SK-N-SH (cell line): Measurements from ENCODE around the gene CALCOCO1. TPM values are rescaled to one million over a fixed set of nuclear protein-coding genes. Genes with fewer than 3 reads are reported as not detected.

ENCODE experiments used
- CTCF ChIA-PET: fragments of 300-600, 350-600 bp; formaldehyde crosslinking; extraction: SDS; loops from one replicate; lab custom pipeline; 2021; lab: Yijun Ruan, JAX
- POLR2A ChIA-PET: fragments of 350-600 bp; sonication (Branson Sonifier 250); formaldehyde crosslinking; extraction: SDS; loops from one replicate; lab custom pipeline; 2020; ENCODE audit warnings: antibody characterized with exemption, inconsistent platforms; lab: Yijun Ruan, JAX
- DNase-seq: peaks from one replicate; pipeline ENCODE4 v3.0.0; 2012
- H2AFZ ChIP-seq: fragments of 200-600 bp; sonication (generic); 2 replicates; pipeline ENCODE4 v1.8.1; 2016; ENCODE audit warnings: antibody characterized with exemption, mild to moderate bottlenecking, low read depth
- H3F3A ChIP-seq: fragments of 200-600 bp; sonication (generic); replicated peaks from 2 replicates; pipeline ENCODE3; 2016; ENCODE audit warnings: antibody characterized with exemption, mild to moderate bottlenecking; ENCODE audit not compliant: insufficient read depth
- H3K27ac ChIP-seq, 2 experiments: fragments of 200-500 bp in 1 of 2; fragments of 200-600 bp in 1 of 2; sonication (Bioruptor generic) in 1 of 2; sonication (generic), shearing (Covaris generic) in 1 of 2; 2 replicates each; pipeline versions ENCODE4 v1.5.1 to v1.6.1; 2014 to 2016; ENCODE audit warnings: low read depth in 2 of 2, inconsistent platforms in 1 of 2, low read length in 1 of 2, mild to moderate bottlenecking in 1 of 2, mixed read lengths in 1 of 2
- H3K27me3 ChIP-seq: fragments of 200-600 bp; sonication (generic), shearing (Covaris generic); 2 replicates; pipeline ENCODE4 v1.6.1; 2016; ENCODE audit warnings: mixed run types; ENCODE audit not compliant: insufficient read depth
- H3K36me3 ChIP-seq, 2 experiments: fragments of 200-500 bp in 1 of 2; fragments of 200-600 bp in 1 of 2; sonication (Bioruptor generic) in 1 of 2; sonication (generic) in 1 of 2; replicated peaks in 1 of 2; 2 replicates each; pipeline versions ENCODE3 to v1.5.1; 2014 to 2016; ENCODE audit warnings: low read length in 1 of 2, mild to moderate bottlenecking in 1 of 2; ENCODE audit not compliant: insufficient read depth in 2 of 2, control insufficient read depth in 1 of 2
- H3K4me1 ChIP-seq, 2 experiments: fragments of 200-500 bp in 1 of 2; fragments of 200-600 bp in 1 of 2; sonication (Bioruptor generic) in 1 of 2; sonication (generic), shearing (Covaris generic) in 1 of 2; 2 replicates each; pipeline versions ENCODE4 v1.5.1 to v1.6.1; 2014 to 2016; ENCODE audit warnings: low read depth in 1 of 2, low read length in 1 of 2, mixed run types in 1 of 2; ENCODE audit not compliant: insufficient read depth in 2 of 2, control insufficient read depth in 1 of 2
- H3K4me2 ChIP-seq: fragments of 200-600 bp; sonication (generic), shearing (Covaris generic); 2 replicates; pipeline ENCODE4 v1.6.1; 2017; ENCODE audit warnings: mixed run types
- H3K4me3 ChIP-seq, 2 experiments: fragments of 200-500 bp in 1 of 2; fragments of 200-600 bp in 1 of 2; sonication (Bioruptor generic) in 1 of 2; sonication (generic), shearing (Covaris generic) in 1 of 2; 2 replicates each; pipeline versions ENCODE4 v1.5.1 to v1.8.1; 2014 to 2016; ENCODE audit warnings: low read depth in 2 of 2, inconsistent platforms in 1 of 2, low read length in 1 of 2, mild to moderate bottlenecking in 1 of 2, mixed read lengths in 1 of 2, moderate library complexity in 1 of 2
- H3K79me2 ChIP-seq: fragments of 200-600 bp; sonication (generic); 2 replicates; pipeline ENCODE4 v1.8.1; 2017; ENCODE audit warnings: mild to moderate bottlenecking; ENCODE audit not compliant: insufficient read depth
- H3K9ac ChIP-seq: fragments of 200-600 bp; sonication (generic); 2 replicates; pipeline ENCODE4 v1.6.1; 2017; ENCODE audit warnings: mixed run types
- H3K9me2 ChIP-seq: fragments of 200-600 bp; sonication (generic); 2 replicates; pipeline ENCODE4 v1.6.1; 2017; ENCODE audit warnings: mixed run types
- H3K9me3 ChIP-seq: fragments of 200-600 bp; sonication (generic); 2 replicates; pipeline ENCODE4 v1.6.1; 2017; ENCODE audit warnings: mixed run types, mild to moderate bottlenecking, moderate library complexity
- H4K20me1 ChIP-seq: fragments of 200-600 bp; sonication (generic); 2 replicates; pipeline ENCODE4 v1.6.1; 2017; ENCODE audit warnings: mild to moderate bottlenecking, mixed run types; ENCODE audit not compliant: insufficient read depth
- CHD2 ChIP-seq: fragments of 150-350 bp; IDR thresholded peaks from 2 replicates; pipeline ENCODE4 v1.6.1; 2018; ENCODE audit warnings: low read length; ENCODE audit not compliant: partially characterized antibody
- EP300 ChIP-seq, 2 experiments: IDR thresholded peaks; 2 replicates each; pipeline versions ENCODE4 v1.4.0 to v1.6.1; 2012; ENCODE audit warnings: borderline replicate concordance in 1 of 2, low read depth in 1 of 2, low read length in 1 of 2
- EZH2phosphoT487 ChIP-seq: fragments of 200-600 bp; sonication (generic); IDR thresholded peaks from 2 replicates; pipeline ENCODE4 v1.6.1; 2017; ENCODE audit warnings: low read depth, mixed run types, mild to moderate bottlenecking, antibody characterized with exemption, moderate library complexity, borderline replicate concordance
- FOXM1 ChIP-seq: IDR thresholded peaks from 2 replicates; pipeline ENCODE4 v1.4.0; 2012; ENCODE audit warnings: low read depth, mild to moderate bottlenecking
- GATA2 ChIP-seq: sonication (generic); formaldehyde crosslinking; IDR thresholded peaks from 2 replicates; pipeline ENCODE4 v1.5.0; 2020; ENCODE audit warnings: mild to moderate bottlenecking, missing genetic modification reagents
- MAX ChIP-seq: IDR thresholded peaks from 2 replicates; pipeline ENCODE4 v1.4.0; 2012; ENCODE audit warnings: low read depth
- MEF2A ChIP-seq: IDR thresholded peaks from 2 replicates; pipeline ENCODE4 v1.4.0; 2012; ENCODE audit warnings: low read depth, borderline replicate concordance
- NFIC ChIP-seq: IDR thresholded peaks from 2 replicates; pipeline ENCODE4 v1.4.0; 2012; ENCODE audit warnings: borderline replicate concordance
- NRF1 ChIP-seq: IDR thresholded peaks from 2 replicates; pipeline ENCODE4 v1.6.1; 2012; ENCODE audit warnings: low read depth, mild to moderate bottlenecking, low read length
- PBX3 ChIP-seq: IDR thresholded peaks from 2 replicates; pipeline ENCODE4; 2012
- POLR2AphosphoS5 ChIP-seq: IDR thresholded peaks from 2 replicates; pipeline ENCODE4 v1.6.1; 2012; ENCODE audit warnings: low read depth, low read length
- RFX5 ChIP-seq: IDR thresholded peaks from 2 replicates; pipeline ENCODE4 v1.6.1; 2012; ENCODE audit warnings: mild to moderate bottlenecking, improper control_type of control experiment, low read length
- SIN3A ChIP-seq: IDR thresholded peaks from 2 replicates; pipeline ENCODE4 v1.6.1; 2012; ENCODE audit warnings: low read depth, mild to moderate bottlenecking, low read length, moderate library complexity, borderline replicate concordance
- USF2 ChIP-seq: fragments of 150-350 bp; IDR thresholded peaks from 2 replicates; pipeline ENCODE4 v1.6.1; 2017; ENCODE audit warnings: antibody characterized with exemption, low read length, low read depth, borderline replicate concordance
- YY1 ChIP-seq: IDR thresholded peaks from 2 replicates; pipeline ENCODE4 v1.4.0; 2012; ENCODE audit warnings: low read depth, mild to moderate bottlenecking
- ZBTB33 ChIP-seq: IDR thresholded peaks from 2 replicates; pipeline ENCODE4 v1.4.0; 2012; ENCODE audit warnings: low read depth, borderline replicate concordance
- WGBS: methylation state at CpG from one replicate; pipeline ENCODE4 v1.1.6; 2017; ENCODE audit warnings: low lambda C conversion rate; 5-methylcytosine and 5-hydroxymethylcytosine counted together
- polyA plus RNA-seq, 3 experiments: library from polyadenylated mRNA; depleted of rRNA; stranded (reverse); fragments of >200 nt; gene quantifications; 2 replicates each; pipeline ENCODE4 v1.2.3, GENCODE V29; 2012
- TF ChIP-seq, protein P1 (sequence below): IDR thresholded peaks from 2 replicates; pipeline ENCODE4 v1.4.0; 2012; ENCODE audit warnings: low read depth, borderline replicate concordance

Gene CALCOCO1
- polyA plus RNA-seq, 1 of the 3 experiments (the other 2 are of a cell fraction), result 72.1 TPM

DNA sequence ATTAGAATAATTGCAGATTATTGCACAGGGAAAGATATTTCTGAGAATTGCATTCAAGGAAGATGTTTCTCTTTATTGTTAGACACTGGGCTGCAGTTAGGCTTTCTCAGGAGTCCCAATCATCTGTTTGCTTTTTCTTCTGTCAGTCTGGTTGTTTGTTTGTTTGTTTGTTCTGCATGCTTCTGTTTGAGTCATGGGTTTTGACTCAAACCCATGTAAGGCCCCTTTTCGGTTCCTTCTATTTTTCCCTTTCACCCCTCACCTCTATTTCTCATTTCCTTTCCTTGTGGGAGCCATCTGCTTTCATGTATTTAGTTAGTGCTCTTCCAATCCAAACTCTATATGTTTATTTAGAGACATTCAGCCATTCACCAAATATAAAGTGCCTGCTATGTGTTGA, 49.6 kb upstream of the CALCOCO1 start:
- no peaks in the 10 kb centered on the region for H3K9me3 ChIP-seq
- ChIA-PET CTCF (interaction anchor here (1.3 to 1.5 kb wide), 2 partner anchors 10 to 15 kb away, joined by 3 read pairs; no protein-coding TSS in a partner anchor), POLR2A (no interaction called here)
- WGBS, result 13% methylated on average over 1 of the region's 1 CpG
- no peak overlapping the region for H3K9ac ChIP-seq
- no peak overlapping the region for H3K27ac ChIP-seq
- no peaks in the 10 kb centered on the region for H3K79me2 ChIP-seq
- no peaks in the 10 kb centered on the region for H3K4me1 ChIP-seq
- no peaks in the 10 kb centered on the region for H3K36me3 ChIP-seq
- no peak for DNase-seq
- peaks cover 54% of the 10 kb centered on the region for H3K27me3 ChIP-seq
- no peak overlapping the region for H2AFZ ChIP-seq
- no peaks in the 10 kb centered on the region for H3K9me2 ChIP-seq
- no peak overlapping the region for H3K4me3 ChIP-seq
- H3F3A ChIP-seq, result no peaks in the 10 kb centered on the region
- TF ChIP-seq MAX (no peak), FOXM1 (no peak), MEF2A (no peak), PBX3 (no peak), YY1 (no peak), RFX5 (no peak), USF2 (no peak), NFIC (no peak), EZH2phosphoT487 (no peak), CHD2 (no peak), POLR2AphosphoS5 (no peak), EP300 (IDR thresholded peaks at IDR 0.05; ENCODE audit: borderline replicate concordance in 1 of 2, low read depth in 1 of 2, low read length in 1 of 2) (no peak), NRF1 (no peak), SIN3A (no peak), GATA2 (CRISPR knock-in tag) (no peak), ZBTB33 (no peak)
- TF ChIP-seq, protein P1, sequence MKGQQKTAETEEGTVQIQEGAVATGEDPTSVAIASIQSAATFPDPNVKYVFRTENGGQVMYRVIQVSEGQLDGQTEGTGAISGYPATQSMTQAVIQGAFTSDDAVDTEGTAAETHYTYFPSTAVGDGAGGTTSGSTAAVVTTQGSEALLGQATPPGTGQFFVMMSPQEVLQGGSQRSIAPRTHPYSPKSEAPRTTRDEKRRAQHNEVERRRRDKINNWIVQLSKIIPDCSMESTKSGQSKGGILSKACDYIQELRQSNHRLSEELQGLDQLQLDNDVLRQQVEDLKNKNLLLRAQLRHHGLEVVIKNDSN, result no peak
- H4K20me1 ChIP-seq, result no peaks in the 10 kb centered on the region
- H3K4me2 ChIP-seq, result no peak overlapping the region
